ENCODE results near the gene MRPS33. TPM values are rescaled to one million over a fixed set of nuclear protein-coding genes. Genes with fewer than 3 reads are reported as not detected.
"Not testable (repeated sequence)": the region's sequence is repeated elsewhere in the genome, so short reads cannot be mapped to it uniquely, and the experiment has no call there.

Gene MRPS33
- total RNA-seq, 1 donor from 2014 or later: 53.8 TPM

GRCh38 chr7:141042222-141043193 lies 27.8 kb upstream of the MRPS33 start:
- H3K36me3 ChIP-seq (ENCODE audit: insufficient read depth, low read length): no peaks in the 10 kb centered on the region
- FAIRE-seq: no peak

DNA sequence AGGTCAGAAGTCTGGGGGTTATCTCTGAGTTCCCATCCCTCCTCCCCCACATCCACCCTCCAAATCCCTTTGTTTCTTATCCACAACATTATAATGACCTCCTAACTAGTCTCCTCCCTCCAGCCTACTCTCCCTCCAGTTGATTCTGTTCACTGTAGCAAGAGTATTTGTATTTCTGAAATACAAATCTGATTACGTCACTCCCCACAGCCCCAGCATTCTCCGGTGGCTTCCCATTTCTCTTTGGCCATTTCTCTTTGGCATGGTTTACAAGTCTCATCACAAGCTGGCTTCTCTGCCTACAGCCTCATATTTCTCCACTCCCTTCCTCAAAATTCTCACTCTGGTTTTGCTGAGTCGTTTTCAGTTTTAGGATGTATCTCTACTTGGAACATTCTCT lies 24.6 kb upstream of the MRPS33 start:
- H3K4me1 ChIP-seq (ENCODE audit: insufficient read depth, low read length): no peaks in the 10 kb centered on the region
- no peak overlapping the region for H3K9ac ChIP-seq (ENCODE audit: low read length)
- TF ChIP-seq EZH2 (IDR thresholded peaks at IDR 0.05; ENCODE audit: insufficient read depth, low read length) (no peak), CTCF (IDR thresholded peaks at IDR 0.05; ENCODE audit: insufficient read depth, low read depth, low read length) (no peak)
- H3K27me3 Mint-ChIP-seq (ENCODE audit: low read depth, unreplicated experiment): no peaks in the 10 kb centered on the region
- no peak overlapping the region for H3K4me3 Mint-ChIP-seq (ENCODE audit: unreplicated experiment)
- no peaks in the 10 kb centered on the region for H3K9me3 ChIP-seq (ENCODE audit: insufficient read depth, low read depth, low read length)
- H4K20me1 ChIP-seq (ENCODE audit: insufficient read depth, low read length): no peaks in the 10 kb centered on the region
- FAIRE-seq (no peak), DNase-seq (ENCODE audit: low read depth) (no peak)
- no peak overlapping the region for H3K4me3 ChIP-seq (ENCODE audit: insufficient read depth, low read depth, low read length)
- no peak overlapping the region for H3K4me2 ChIP-seq (ENCODE audit: low read length)
- no peaks in the 10 kb centered on the region for H3K36me3 ChIP-seq (ENCODE audit: insufficient read depth, low read length)
- H3K27me3 ChIP-seq (ENCODE audit: insufficient read depth, low read length): no peaks in the 10 kb centered on the region
- H2AFZ ChIP-seq (ENCODE audit: low read depth, low read length): no peak overlapping the region
- no peaks in the 10 kb centered on the region for H3K36me3 Mint-ChIP-seq (ENCODE audit: low read depth, unreplicated experiment)
- no peak overlapping the region for H3K27ac Mint-ChIP-seq (ENCODE audit: unreplicated experiment)
- no peaks in the 10 kb centered on the region for H3K9me3 Mint-ChIP-seq (ENCODE audit: unreplicated experiment)
- H3K27ac ChIP-seq (ENCODE audit: low read depth, low read length): no peak overlapping the region
- peaks cover 7% of the 10 kb centered on the region for H3K4me1 Mint-ChIP-seq (ENCODE audit: low read depth, unreplicated experiment)
- H3K79me2 ChIP-seq (ENCODE audit: insufficient read depth, low read length): no peaks in the 10 kb centered on the region

More at GRCh38 chr7:141042222-141043193, 27.8 kb upstream of the MRPS33 start:
- H3K4me3 Mint-ChIP-seq (ENCODE audit: unreplicated experiment): no peak overlapping the region
- H3K9me3 Mint-ChIP-seq (ENCODE audit: unreplicated experiment): peaks cover 6% of the 10 kb centered on the region
- Histone ChIP-seq H3K27me3 (ENCODE audit: insufficient read depth, low read length) (no peaks in the 10 kb centered on the region), H3K27ac (ENCODE audit: low read depth, low read length) (no peak overlapping the region), H3K9ac (ENCODE audit: low read length) (no peak overlapping the region), H3K9me3 (ENCODE audit: insufficient read depth, low read depth, low read length) (no peaks in the 10 kb centered on the region), H3K4me3 (ENCODE audit: insufficient read depth, low read depth, low read length) (no peak overlapping the region), H4K20me1 (ENCODE audit: insufficient read depth, low read length) (no peaks in the 10 kb centered on the region), H3K79me2 (ENCODE audit: insufficient read depth, low read length) (no peaks in the 10 kb centered on the region), H3K4me1 (ENCODE audit: insufficient read depth, low read length) (no peaks in the 10 kb centered on the region), H3K4me2 (ENCODE audit: low read length) (no peak overlapping the region), H2AFZ (ENCODE audit: low read depth, low read length) (no peak overlapping the region)
- H3K27ac Mint-ChIP-seq (ENCODE audit: unreplicated experiment): peak overlapping the region; percentile 18
- no peak for DNase-seq (ENCODE audit: low read depth)
- TF ChIP-seq EZH2 (IDR thresholded peaks at IDR 0.05; ENCODE audit: insufficient read depth, low read length) (no peak), CTCF (IDR thresholded peaks at IDR 0.05; ENCODE audit: insufficient read depth, low read depth, low read length) (no peak)
- no peaks in the 10 kb centered on the region for H3K36me3 Mint-ChIP-seq (ENCODE audit: low read depth, unreplicated experiment)
- H3K27me3 Mint-ChIP-seq (ENCODE audit: low read depth, unreplicated experiment): no peaks in the 10 kb centered on the region
- H3K4me1 Mint-ChIP-seq (ENCODE audit: low read depth, unreplicated experiment): peaks cover 17% of the 10 kb centered on the region

GRCh38 chr7:141038100-141038499 lies 23.3 kb upstream of the MRPS33 start:
- not testable (repeated sequence) for H2AFZ ChIP-seq (ENCODE audit: low read depth, low read length); H3K4me3 ChIP-seq (ENCODE audit: insufficient read depth, low read depth, low read length); DNase-seq (ENCODE audit: low read depth); H3K9me3 Mint-ChIP-seq (ENCODE audit: unreplicated experiment); H3K4me3 Mint-ChIP-seq (ENCODE audit: unreplicated experiment); H3K4me1 ChIP-seq (ENCODE audit: insufficient read depth, low read length); H3K79me2 ChIP-seq (ENCODE audit: insufficient read depth, low read length); H3K9me3 ChIP-seq (ENCODE audit: insufficient read depth, low read depth, low read length); H3K27ac ChIP-seq (ENCODE audit: low read depth, low read length); H3K27me3 ChIP-seq (ENCODE audit: insufficient read depth, low read length); H3K36me3 ChIP-seq (ENCODE audit: insufficient read depth, low read length); H3K27me3 Mint-ChIP-seq (ENCODE audit: low read depth, unreplicated experiment); H3K9ac ChIP-seq (ENCODE audit: low read length); H3K4me1 Mint-ChIP-seq (ENCODE audit: low read depth, unreplicated experiment); H3K27ac Mint-ChIP-seq (ENCODE audit: unreplicated experiment); FAIRE-seq; H4K20me1 ChIP-seq (ENCODE audit: insufficient read depth, low read length); H3K4me2 ChIP-seq (ENCODE audit: low read length); H3K36me3 Mint-ChIP-seq (ENCODE audit: low read depth, unreplicated experiment)

DNA sequence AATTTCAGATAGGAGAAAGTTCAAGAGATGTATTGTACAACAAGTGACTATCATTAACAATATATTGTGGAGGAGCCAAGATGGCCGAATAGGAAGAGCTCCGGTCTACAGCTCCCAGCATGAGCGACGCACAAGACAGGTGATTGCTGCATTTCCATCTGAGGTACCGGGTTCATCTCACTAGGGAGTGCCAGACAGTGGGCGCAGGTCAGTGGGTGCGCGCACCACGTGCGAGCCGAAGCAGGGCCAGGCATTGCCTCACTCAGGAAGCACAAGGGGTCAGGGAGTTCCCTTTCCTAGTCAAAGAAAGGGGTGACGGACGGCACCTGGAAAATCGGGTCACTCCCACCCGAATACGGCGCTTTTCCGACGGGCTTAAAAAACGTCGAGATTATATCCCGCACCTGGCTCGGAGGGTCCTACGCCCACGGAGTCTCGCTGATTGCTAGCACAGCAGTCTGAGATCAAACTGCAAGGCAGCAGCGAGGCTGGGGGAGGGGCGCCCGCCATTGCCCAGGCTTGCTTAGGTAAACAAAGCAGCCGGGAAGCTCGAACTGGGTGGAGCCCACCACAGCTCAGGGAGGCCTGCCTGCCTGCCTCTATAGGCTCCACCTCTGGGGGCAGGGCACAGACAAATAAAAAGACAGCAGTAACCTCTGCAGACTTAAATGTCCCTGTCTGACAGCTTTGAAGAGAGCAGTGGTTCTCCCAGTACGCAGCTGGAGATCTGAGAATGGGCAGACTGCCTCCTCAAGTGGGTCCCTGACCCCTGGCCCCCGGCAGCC lies 18.0 kb upstream of the MRPS33 start:
- not testable (repeated sequence) for H3K9me3 ChIP-seq (ENCODE audit: insufficient read depth, low read depth, low read length); H3K4me3 ChIP-seq (ENCODE audit: insufficient read depth, low read depth, low read length); H3K4me2 ChIP-seq (ENCODE audit: low read length); H3K4me3 Mint-ChIP-seq (ENCODE audit: unreplicated experiment); FAIRE-seq; H3K4me1 Mint-ChIP-seq (ENCODE audit: low read depth, unreplicated experiment); H3K27ac Mint-ChIP-seq (ENCODE audit: unreplicated experiment); H3K79me2 ChIP-seq (ENCODE audit: insufficient read depth, low read length); H3K27me3 Mint-ChIP-seq (ENCODE audit: low read depth, unreplicated experiment); H3K9me3 Mint-ChIP-seq (ENCODE audit: unreplicated experiment); H3K27ac ChIP-seq (ENCODE audit: low read depth, low read length); H3K36me3 Mint-ChIP-seq (ENCODE audit: low read depth, unreplicated experiment); H3K9ac ChIP-seq (ENCODE audit: low read length); H4K20me1 ChIP-seq (ENCODE audit: insufficient read depth, low read length); H2AFZ ChIP-seq (ENCODE audit: low read depth, low read length); H3K27me3 ChIP-seq (ENCODE audit: insufficient read depth, low read length); H3K36me3 ChIP-seq (ENCODE audit: insufficient read depth, low read length); DNase-seq (ENCODE audit: low read depth); H3K4me1 ChIP-seq (ENCODE audit: insufficient read depth, low read length)

All from astrocyte (in vitro differentiated cells and primary cell).